K562 (cell line): ENCODE results near the gene ATF6B. TPM values are rescaled to one million over a fixed set of nuclear protein-coding genes. Genes with fewer than 3 reads are reported as not detected.

ENCODE experiments used
- ATAC-seq: fragments of 200-7000 bp; cut with Tn5 transposase; 3 replicates; pipeline ENCODE4 v1.9.1; 2020; ENCODE audit warnings: moderate library complexity
- Bru-seq: library from RNA; stranded (reverse); fragments of 400-500 nt; gene quantifications from one replicate; lab custom pipeline; 2021; lab: Mats Ljungman, UMichigan
- BruChase-seq, 2 experiments: library from RNA; stranded (reverse); fragments of 400-500 nt; gene quantifications; one replicate each; lab custom pipeline; 2021; lab: Mats Ljungman, UMichigan
- BruUV-seq: library from RNA; stranded (reverse); fragments of 400-500 nt; replicated peaks from 2 replicates; lab custom pipeline; 2021; lab: Mats Ljungman, UMichigan
- CTCF ChIA-PET: fragments of 300-600 bp; formaldehyde crosslinking; extraction: SDS; loops from one replicate; lab custom pipeline; 2021; ENCODE audit warnings: low intra/inter-chr PET ratio; lab: Yijun Ruan, JAX
- POLR2A ChIA-PET: fragments of 300-600, 350-650 bp; sonication (Branson Sonifier 250); formaldehyde crosslinking; extraction: SDS; loops from one replicate; lab custom pipeline; 2021; ENCODE audit warnings: antibody characterized with exemption, inconsistent platforms; lab: Yijun Ruan, JAX
- DNase-seq, 4 experiments: peaks; one replicate each; pipeline versions ENCODE4 v3.0.0 to v3.0.0-alpha.2; 2011 to 2018; ENCODE audit warnings: low spot score in 3 of 4, mixed read lengths in 3 of 4; ENCODE audit errors: extremely low read depth in 1 of 4
- FAIRE-seq: peaks from 2 replicates; lab custom pipeline; 2011; peaks lifted over from hg19 to GRCh38; lab: Jason Lieb, UNC
- H2AFZ ChIP-seq: 2 replicates; pipeline ENCODE4 v1.6.0; 2011; ENCODE audit warnings: low read depth, low read length, control low read depth, inconsistent platforms
- H3K27ac ChIP-seq: fragments of 200-600 bp; 3 replicates; pipeline ENCODE4 v1.8.0; 2011; ENCODE audit warnings: low read depth, mild to moderate bottlenecking, control low read depth, inconsistent platforms, low read length, moderate library complexity, mixed read lengths; ENCODE audit errors: extremely low read depth
- H3K27me3 ChIP-seq, 2 experiments: fragments of 300-600 bp in 1 of 2; 2 replicates in 1 of 2; 3 replicates in 1 of 2; pipeline versions ENCODE4 v1.6.0 to v1.8.0; 2011; ENCODE audit warnings: inconsistent platforms in 2 of 2, low read length in 2 of 2, mild to moderate bottlenecking in 1 of 2, mixed read lengths in 1 of 2, moderate library complexity in 1 of 2; ENCODE audit not compliant: control insufficient read depth in 2 of 2, insufficient read depth in 2 of 2
- H3K36me3 ChIP-seq: fragments of 300-600 bp; 3 replicates; pipeline ENCODE4 v1.8.0; 2011; ENCODE audit warnings: mild to moderate bottlenecking, low read length, inconsistent platforms; ENCODE audit not compliant: control insufficient read depth, insufficient read depth
- H3K4me1 ChIP-seq, 2 experiments: fragments of 200-600 bp in 1 of 2; replicated peaks in 1 of 2; 2 replicates in 1 of 2; 3 replicates in 1 of 2; pipeline versions ENCODE4 v1.5.1 to v1.8.0; 2011; ENCODE audit warnings: inconsistent platforms in 2 of 2, low read length in 2 of 2, mild to moderate bottlenecking in 1 of 2, mixed read lengths in 1 of 2, moderate library complexity in 1 of 2; ENCODE audit not compliant: control insufficient read depth in 2 of 2, insufficient read depth in 2 of 2
- H3K4me2 ChIP-seq: 2 replicates; pipeline ENCODE4 v1.6.1; 2011; ENCODE audit warnings: low read length, control low read depth, inconsistent platforms, mixed read lengths; ENCODE audit not compliant: insufficient read depth
- H3K4me3 ChIP-seq: fragments of 200-600 bp; sonication (generic), shearing (Covaris generic); 2 replicates; pipeline ENCODE4 v1.5.1; 2016; ENCODE audit warnings: control low read depth, inconsistent platforms
- H3K79me2 ChIP-seq: fragments of 200-600 bp; 3 replicates; pipeline ENCODE4 v1.8.0; 2011; ENCODE audit warnings: low read length, inconsistent platforms; ENCODE audit not compliant: control insufficient read depth, insufficient read depth
- H3K9ac ChIP-seq, 2 experiments: 2 replicates each; pipeline versions ENCODE4 v1.6.0 to v1.6.1; 2011; ENCODE audit warnings: low read depth in 2 of 2, low read length in 2 of 2, control low read depth in 1 of 2, inconsistent platforms in 1 of 2, mild to moderate bottlenecking in 1 of 2, mixed read lengths in 1 of 2; ENCODE audit not compliant: insufficient read depth in 1 of 2
- H3K9me1 ChIP-seq: one replicate; pipeline ENCODE4 v1.6.0; 2011; ENCODE audit warnings: inconsistent platforms, mild to moderate bottlenecking, low read length, moderate library complexity; ENCODE audit not compliant: control insufficient read depth, insufficient read depth
- H3K9me3 ChIP-seq: replicated peaks from 2 replicates; pipeline ENCODE4 v1.5.1; 2011; ENCODE audit warnings: low read depth, low read length, inconsistent platforms; ENCODE audit not compliant: control insufficient read depth, insufficient read depth
- H4K20me1 ChIP-seq: replicated peaks from 2 replicates; pipeline ENCODE4 v1.6.1; 2011; ENCODE audit warnings: low read length, inconsistent platforms, mixed read lengths; ENCODE audit not compliant: control insufficient read depth, insufficient read depth
- CBX8 ChIP-seq: fragments of 200-600 bp; sonication (generic); IDR thresholded peaks from 2 replicates; pipeline ENCODE4 v1.6.1; 2012; ENCODE audit warnings: borderline replicate concordance, mixed run types, low read depth, mild to moderate bottlenecking, moderate library complexity, mixed read lengths, low read length, control low read depth, inconsistent platforms; ENCODE audit not compliant: poor library complexity, severe bottlenecking; ENCODE audit errors: extremely low read depth
- DPF2 ChIP-seq: fragments of 450-650 bp; IDR thresholded peaks from 2 replicates; pipeline ENCODE4 v1.6.1; 2016
- HLTF ChIP-seq: fragments of 450-650 bp; IDR thresholded peaks from 2 replicates; pipeline ENCODE4 v1.6.1; 2016
- HNRNPK ChIP-seq: fragments of 200-400 bp; formaldehyde crosslinking; IDR thresholded peaks from one replicate; pipeline ENCODE4 v1.6.1; 2018; ENCODE audit warnings: mild to moderate bottlenecking, low read depth, low read length; ENCODE audit not compliant: poor library complexity, severe bottlenecking
- KLF1 ChIP-seq: fragments of 450-650 bp; IDR thresholded peaks from 2 replicates; pipeline ENCODE4 v1.6.1; 2016; ENCODE audit warnings: missing genetic modification characterization, missing compliant biosample characterization
- MCM7 ChIP-seq, 2 experiments: fragments of 450-650 bp; IDR thresholded peaks; 2 replicates each; pipeline ENCODE4 v1.6.1; 2016 to 2018
- MEIS2 ChIP-seq: fragments of 450-650 bp; IDR thresholded peaks from 2 replicates; pipeline ENCODE4 v1.6.1; 2014; ENCODE audit warnings: mild to moderate bottlenecking; ENCODE audit not compliant: partially characterized antibody
- RBM15 ChIP-seq: fragments of 200-400 bp; formaldehyde crosslinking; IDR thresholded peaks from 2 replicates; pipeline ENCODE4 v1.6.1; 2018; ENCODE audit warnings: mild to moderate bottlenecking, low read length, moderate library complexity; ENCODE audit not compliant: insufficient read depth
- SIN3B ChIP-seq: fragments of 450-650 bp; IDR thresholded peaks from 2 replicates; pipeline ENCODE4 v1.6.1; 2017; ENCODE audit warnings: low read depth, mild to moderate bottlenecking, moderate library complexity
- SP1 ChIP-seq: sonication (generic); formaldehyde crosslinking; IDR thresholded peaks from 2 replicates; pipeline ENCODE4 v1.8.1; 2022; ENCODE audit warnings: mild to moderate bottlenecking, missing genetic modification reagents
- TCFL5 ChIP-seq: fragments of 250-450 bp; sonication (Bioruptor Pico); conservative IDR thresholded peaks from 2 replicates; pipeline ENCODE4 v1.6.1; 2021; ENCODE audit warnings: mild to moderate bottlenecking, moderate library complexity, matching md5 sums
- ZNF143 ChIP-seq: sonication (generic); formaldehyde crosslinking; IDR thresholded peaks from 2 replicates; pipeline ENCODE4 v1.9.0; 2022; ENCODE audit warnings: mild to moderate bottlenecking, missing genetic modification reagents
- ZNF347 ChIP-seq: fragments of 450-650 bp; formaldehyde crosslinking; IDR thresholded peaks from 2 replicates; pipeline ENCODE4 v1.4.0; 2020; ENCODE audit warnings: low read depth, mild to moderate bottlenecking, moderate library complexity
- ZNF75A ChIP-seq: fragments of 450-650 bp; formaldehyde crosslinking; IDR thresholded peaks from 2 replicates; pipeline ENCODE4 v1.4.0; 2020; ENCODE audit warnings: mild to moderate bottlenecking
- WGBS: fragments of 100-300 bp; shearing (Covaris generic); methylation state at CpG from one replicate; pipeline ENCODE4 v1.1.6; 2016; ENCODE audit warnings: low coverage, mixed read lengths; ENCODE audit not compliant: insufficient coverage; ENCODE audit errors: missing lambda C conversion rate; 5-methylcytosine and 5-hydroxymethylcytosine counted together
- in situ Hi-C: fragments of 300-500 bp; cut with MboI; formaldehyde crosslinking; loops from 4 replicates; pipeline ENCODE4 v1.15.0; 2018; ENCODE audit warnings: inconsistent platforms, mixed read lengths
- intact Hi-C: fragments of 100-400 bp; cut with micrococcal nuclease; formaldehyde crosslinking; loops from 2 replicates; pipeline ENCODE4 v1.14.2; 2022
- long read RNA-seq, 3 experiments: library from polyadenylated mRNA in 2 of 3; library from RNA in 1 of 3; unstranded in 2 of 3; stranded (forward) in 1 of 3; transcript quantifications; one replicate each; pipeline ENCODE4 v2.0.0, GENCODE V29; 2019 to 2022
- polyA minus RNA-seq, 3 experiments: library from RNA; depleted of rRNA, polyadenylated mRNA; stranded (reverse); fragments of >200 nt; gene quantifications; 2 replicates each; pipeline ENCODE4 v1.2.3, GENCODE V29; 2011
- polyA plus RNA-seq, 8 experiments: library from polyadenylated mRNA; depleted of rRNA in 4 of 8; stranded (reverse) in 5 of 8; unstranded in 3 of 8; fragments of >200 nt; fragmentation: Nextera tagmentation in 2 of 8; fragmentation: Illumina TruSeq in 1 of 8; extraction: Ambion mirVana in 2 of 8; extraction: Trizol in 1 of 8; gene quantifications; 2 replicates each; pipeline versions ENCODE4 v1.2.1 to v1.2.3, GENCODE V29; 2011 to 2014; ENCODE audit warnings: inconsistent platforms in 1 of 8, missing spikeins in 1 of 8
- total RNA-seq, 7 experiments: library from RNA; depleted of rRNA in 6 of 7; stranded (reverse); fragments of >200 nt in 6 of 7; fragmentation: Illumina TruSeq in 2 of 7; extraction: Trizol in 2 of 7; gene quantifications; 2 replicates each; pipeline versions ENCODE4 v1.2.1 to v1.2.3, GENCODE V29; 2011 to 2021; ENCODE audit warnings: low replicate concordance in 1 of 7
- TF ChIP-seq, protein P1 (sequence below): fragments of 450-650 bp; formaldehyde crosslinking; IDR thresholded peaks from 2 replicates; pipeline ENCODE4 v1.4.0; 2020; ENCODE audit warnings: mild to moderate bottlenecking, moderate library complexity

ATF6B gene
- 189 and 474 TPM in 2 replicates for total RNA-seq (2011; cell fraction: chromatin; rRNA removed; ENCODE audit: low replicate concordance)
- 248 and 265 TPM in 2 replicates for total RNA-seq (2011; cell fraction: nucleolus; rRNA removed)
- total RNA-seq (2011; cell fraction: nucleoplasm; rRNA removed), result 205 and 216 TPM in 2 replicates
- total RNA-seq (2014; rRNA removed) (22.7 and 25.4 TPM in 2 replicates), total RNA-seq (2014; rRNA removed; fragmentation: Illumina TruSeq; extraction: Trizol) (15.6 and 21.5 TPM in 2 replicates), total RNA-seq (2015; rRNA removed; fragmentation: Illumina TruSeq; extraction: Trizol) (30.5 and 31.7 TPM in 2 replicates), total RNA-seq (2021) (83.6 and 89.7 TPM in 2 replicates), polyA plus RNA-seq (2011; rRNA removed) (46.6 and 83.9 TPM in 2 replicates), polyA plus RNA-seq (2014; fragmentation: Illumina TruSeq; extraction: Trizol) (128 and 131 TPM in 2 replicates), polyA plus RNA-seq (2014; fragmentation: Nextera tagmentation; extraction: Ambion mirVana) (10 to 100 TPM; 20.7 to 26.1 TPM), polyA plus RNA-seq (2014; rRNA removed) (88.0 and 103 TPM in 2 replicates), polyA minus RNA-seq (2011; rRNA and poly(A)+ RNA removed) (22.1 and 23.6 TPM in 2 replicates), Bru-seq, nascent RNA (percentile 83 among the genes with signal in this experiment), BruChase-seq, experiment 1, labeled RNA remaining after a 2-hour chase (percentile 73 among the genes with signal in this experiment), BruChase-seq, experiment 2, labeled RNA remaining after a 6-hour chase (percentile 76 among the genes with signal in this experiment)
- polyA plus RNA-seq (2011; cell fraction: cytosol; rRNA removed), result 74.9 and 91.7 TPM in 2 replicates
- polyA plus RNA-seq (2011; cell fraction: nucleus; rRNA removed), result 198 and 250 TPM in 2 replicates
- polyA plus RNA-seq (2012), result 138 and 229 TPM in 2 replicates
- 34.3 and 45.6 TPM in 2 replicates for polyA minus RNA-seq (2011; cell fraction: cytosol; rRNA and poly(A)+ RNA removed)
- polyA minus RNA-seq (2011; cell fraction: nucleus; rRNA and poly(A)+ RNA removed), result 42.9 and 68.4 TPM in 2 replicates
- long read RNA-seq, experiment 1, transcript ATF6B-216 (8 exons, 1,176 nt), result major isoform, 6 of 12 reads
- long read RNA-seq, experiment 1, partial matches to known transcripts, result 4 of 12 reads
- long read RNA-seq, experiment 1, other reads (novel, unspliced or antisense), result 1 of 12 reads
- long read RNA-seq, experiment 2, transcript ATF6B-210 (18 exons, 2,620 nt), result major isoform, 13 of 36 reads
- long read RNA-seq, experiment 2, transcript ATF6B-209 (18 exons, 2,624 nt), result minor isoform, 5 of 36 reads
- long read RNA-seq, experiment 2, partial matches to known transcripts, result 7 of 36 reads
- long read RNA-seq, experiment 2, other reads (novel, unspliced or antisense), result 11 of 36 reads
- long read RNA-seq, experiment 3, partial matches to known transcripts, result 0 of 4 reads
- long read RNA-seq, experiment 3, other reads (novel, unspliced or antisense), result 1 of 4 reads

DNA sequence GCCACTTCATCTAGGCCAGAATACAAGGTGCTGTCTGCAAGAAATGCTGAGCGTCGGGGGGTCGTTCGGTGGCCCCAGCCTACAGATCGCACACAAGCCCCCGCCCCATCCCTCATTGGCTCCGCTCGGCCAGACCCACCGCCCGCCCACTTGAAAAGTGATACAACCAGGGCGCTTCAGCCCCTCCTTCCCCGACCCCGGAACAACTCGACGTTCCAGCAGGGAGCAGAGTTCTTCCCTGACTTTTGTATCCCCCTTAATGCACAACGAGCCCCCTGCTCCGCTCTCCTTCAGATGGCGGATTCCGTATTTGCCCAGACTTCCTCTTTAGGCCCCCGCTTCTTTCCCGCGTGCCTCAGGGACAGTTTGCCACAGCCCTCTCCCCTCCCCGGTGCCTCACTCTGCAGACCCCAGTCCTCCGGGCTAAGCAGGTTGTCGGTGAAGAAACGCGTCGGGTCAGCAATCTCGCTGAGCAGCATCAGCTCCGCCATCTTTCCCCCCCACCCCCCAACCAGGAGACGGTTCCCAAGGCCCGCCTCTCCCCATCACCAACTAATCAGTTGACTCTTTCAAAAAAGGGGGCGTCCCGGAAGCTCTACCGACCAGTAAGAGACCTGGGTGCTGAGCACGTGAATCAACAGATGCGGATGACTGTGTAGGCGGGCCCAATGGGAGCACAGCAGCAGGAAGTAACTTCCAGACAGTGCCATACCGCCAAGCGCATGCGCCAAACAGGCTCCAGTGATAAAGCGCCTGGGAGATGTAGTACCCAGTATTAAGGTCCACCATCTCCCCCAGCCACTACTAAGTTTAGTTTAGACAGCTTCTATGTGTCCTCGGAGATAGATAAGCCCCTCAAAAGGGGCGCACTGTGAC lies at the start of gene ATF6B:
TSS of gene ATF6B (minus strand) at position 530 of the 876 bp plus-strand sequence. CDS start at position 491, 39 bp downstream.
- H3K9me3 ChIP-seq, result no peaks in the 10 kb centered on the region
- peak within 1 kb of the TSS; percentile 91 for H3K4me3 ChIP-seq
- peak within 1 kb of the TSS; percentile 90 to 94 for H3K9ac ChIP-seq
- no peaks in the 10 kb centered on the region for H4K20me1 ChIP-seq
- ATAC-seq (peak; percentile 88), DNase-seq (peak; percentile 97 to 100 (median 98)), FAIRE-seq (peak; percentile 98)
- under 1% methylated on average over 44 of the region's 44 CpGs for WGBS
- no peaks in the 10 kb centered on the region for H3K27me3 ChIP-seq
- intact Hi-C loops, result loop anchor here (2.0 kb wide), 1 partner anchor 389 kb away; no protein-coding TSS in a partner anchor
- H3K36me3 ChIP-seq, result peaks cover 39% of the 10 kb centered on the region; the same call in 2 of the 3 replicates
- CTCF ChIA-PET, result interaction anchor here (0.8 to 1.1 kb wide), 2 partner anchors 9 to 26 kb away, joined by 3 to 4 read pairs; partner anchors contain the start of gene PPT2
- POLR2A ChIA-PET, result interaction anchor here (0.6 to 3.9 kb wide), 14 partner anchors 9 to 293 kb away, joined by 3 to 20 read pairs (median 6); partner anchors contain the start of gene RNF5
- peak within 1 kb of the TSS; percentile 94 for H2AFZ ChIP-seq
- peak within 1 kb of the TSS; percentile 99 for H3K4me2 ChIP-seq
- H3K4me1 ChIP-seq, result peaks cover 31 to 32% of the 10 kb centered on the region in 2 experiments
- BruUV-seq, result TSS peak; percentile 34
- H3K79me2 ChIP-seq, result peaks cover 39% of the 10 kb centered on the region
- in situ Hi-C loops, result no loop called here
- peak within 1 kb of the TSS; percentile 86 for H3K27ac ChIP-seq
- H3K9me1 ChIP-seq, result no peaks in the 10 kb centered on the region
- TF ChIP-seq, protein P1, sequence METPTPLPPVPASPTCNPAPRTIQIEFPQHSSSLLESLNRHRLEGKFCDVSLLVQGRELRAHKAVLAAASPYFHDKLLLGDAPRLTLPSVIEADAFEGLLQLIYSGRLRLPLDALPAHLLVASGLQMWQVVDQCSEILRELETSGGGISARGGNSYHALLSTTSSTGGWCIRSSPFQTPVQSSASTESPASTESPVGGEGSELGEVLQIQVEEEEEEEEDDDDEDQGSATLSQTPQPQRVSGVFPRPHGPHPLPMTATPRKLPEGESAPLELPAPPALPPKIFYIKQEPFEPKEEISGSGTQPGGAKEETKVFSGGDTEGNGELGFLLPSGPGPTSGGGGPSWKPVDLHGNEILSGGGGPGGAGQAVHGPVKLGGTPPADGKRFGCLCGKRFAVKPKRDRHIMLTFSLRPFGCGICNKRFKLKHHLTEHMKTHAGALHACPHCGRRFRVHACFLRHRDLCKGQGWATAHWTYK (CRISPR knock-in tag), result peak; percentile 60; the same call in 1 of the 2 replicates
- TF ChIP-seq ZNF347 (no peak), SIN3B (peak; percentile 88), DPF2 (no peak), MEIS2 (peak; percentile 80), HNRNPK (no peak), HLTF (peak; percentile 75), MCM7 (IDR thresholded peaks at IDR 0.05) (no peak), ZNF75A (CRISPR knock-in tag) (no peak), ZNF143 (peak; percentile 72), CBX8 (no peak), KLF1 (tag) (no peak), SP1 (CRISPR knock-in tag) (peak; percentile 93), TCFL5 (CRISPR knock-in tag) (no peak), RBM15 (no peak)
